KMS-11 (cell line): ENCODE data around the gene SP7.

Experiments
- H2AFZ ChIP-seq: fragments of 200-600 bp; sonication (generic); 2 replicates; pipeline ENCODE4 v1.6.1; 2016; ENCODE audit warnings: antibody characterized with exemption, mixed run types, low read depth
- H3K27ac ChIP-seq: fragments of 200-600 bp; sonication (generic); 2 replicates; pipeline ENCODE4 v1.6.1; 2016; ENCODE audit warnings: mild to moderate bottlenecking, mixed run types
- H3K27me3 ChIP-seq: fragments of 200-600 bp; sonication (generic); 2 replicates; pipeline ENCODE4 v1.6.1; 2017; ENCODE audit warnings: mild to moderate bottlenecking, low read depth, mixed run types, moderate library complexity; ENCODE audit not compliant: insufficient read depth
- H3K36me3 ChIP-seq: fragments of 200-600 bp; sonication (generic); 2 replicates; pipeline ENCODE4 v1.6.1; 2017; ENCODE audit warnings: mild to moderate bottlenecking, mixed run types; ENCODE audit not compliant: insufficient read depth
- H3K4me1 ChIP-seq: fragments of 200-600 bp; sonication (generic); 2 replicates; pipeline ENCODE4 v1.6.1; 2016; ENCODE audit warnings: mild to moderate bottlenecking, low read depth, mixed run types; ENCODE audit not compliant: poor library complexity, severe bottlenecking
- H3K4me2 ChIP-seq: fragments of 200-600 bp; sonication (generic); 2 replicates; pipeline ENCODE4 v1.7.0; 2016; ENCODE audit warnings: mild to moderate bottlenecking, mixed run types
- H3K4me3 ChIP-seq: fragments of 200-600 bp; sonication (generic); IDR thresholded peaks from 2 replicates; pipeline ENCODE4 v1.6.1; 2017; ENCODE audit warnings: low read depth, low read length, mixed read lengths; ENCODE audit not compliant: insufficient read depth
- H3K79me2 ChIP-seq: fragments of 200-600 bp; sonication (generic); 2 replicates; pipeline ENCODE4 v1.6.1; 2016; ENCODE audit warnings: low read depth, mixed run types; ENCODE audit not compliant: insufficient read depth
- H3K9ac ChIP-seq: fragments of 200-600 bp; sonication (generic); 2 replicates; pipeline ENCODE4 v1.6.1; 2016; ENCODE audit warnings: mild to moderate bottlenecking, mixed run types
- H4K20me1 ChIP-seq: fragments of 200-600 bp; sonication (generic); 2 replicates; pipeline ENCODE4 v1.6.1; 2016; ENCODE audit warnings: mild to moderate bottlenecking, mixed run types; ENCODE audit not compliant: insufficient read depth
- CTCF ChIP-seq: fragments of 200-600 bp; sonication (generic); conservative IDR thresholded peaks from 2 replicates; pipeline ENCODE4 v1.6.1; 2017; ENCODE audit warnings: low read depth, mild to moderate bottlenecking, antibody characterized with exemption, low read length, moderate library complexity, mixed read lengths

The SP7 gene

GRCh38 chr12:53344487-53344823, 8.3 kb upstream of the SP7 start:
- Histone ChIP-seq H3K36me3 (no peaks in the 10 kb centered on the region), H3K27me3 (no peaks in the 10 kb centered on the region; the same call in 1 of the 2 replicates), H3K27ac (no peak overlapping the region), H2AFZ (peak overlapping the region; percentile 100), H4K20me1 (no peaks in the 10 kb centered on the region), H3K4me3 (peak overlapping the region; percentile 33), H3K9ac (no peak overlapping the region; the same call in 1 of the 2 replicates), H3K4me1 (peaks cover 28% of the 10 kb centered on the region), H3K4me2 (peak overlapping the region; percentile 98), H3K79me2 (no peaks in the 10 kb centered on the region)
- TF ChIP-seq CTCF: no peak

GRCh38 chr12:53343969-53344368, 7.8 kb upstream of the SP7 start:
- H2AFZ ChIP-seq: peak overlapping the region; percentile 100; the same call in 1 of the 2 replicates
- no peak overlapping the region for H3K9ac ChIP-seq

GRCh38 chr12:53343449-53343848, 7.3 kb upstream of the SP7 start:
- H3K4me1 ChIP-seq: peaks cover 28% of the 10 kb centered on the region
- H3K9ac ChIP-seq: no peak overlapping the region
- no peak overlapping the region for H2AFZ ChIP-seq
- H3K27ac ChIP-seq: no peak overlapping the region
- H3K79me2 ChIP-seq: no peaks in the 10 kb centered on the region
- no peak for TF ChIP-seq CTCF
- no peak overlapping the region for H3K4me3 ChIP-seq
- H3K27me3 ChIP-seq: no peaks in the 10 kb centered on the region; the same call in 1 of the 2 replicates
- no peaks in the 10 kb centered on the region for H4K20me1 ChIP-seq
- no peak overlapping the region for H3K4me2 ChIP-seq
- no peaks in the 10 kb centered on the region for H3K36me3 ChIP-seq

More at GRCh38 chr12:53343969-53344368, 7.8 kb upstream of the SP7 start:
- peak overlapping the region; percentile 98 for H3K4me2 ChIP-seq
- H3K27me3 ChIP-seq: no peaks in the 10 kb centered on the region; the same call in 1 of the 2 replicates
- H3K79me2 ChIP-seq: no peaks in the 10 kb centered on the region
- peaks cover 28% of the 10 kb centered on the region for H3K4me1 ChIP-seq
- no peaks in the 10 kb centered on the region for H4K20me1 ChIP-seq
- H3K27ac ChIP-seq: no peak overlapping the region
- TF ChIP-seq CTCF: no peak
- H3K36me3 ChIP-seq: no peaks in the 10 kb centered on the region
- no peak overlapping the region for H3K4me3 ChIP-seq

- Histone ChIP-seq H3K4me1 (peaks cover 26% of the 10 kb centered on the region), H3K79me2 (no peaks in the 10 kb centered on the region), H3K9ac (no peak overlapping the region), H4K20me1 (no peaks in the 10 kb centered on the region), H3K4me3 (no peak overlapping the region), H3K27ac (no peak overlapping the region), H2AFZ (no peak overlapping the region), H3K36me3 (no peaks in the 10 kb centered on the region), H3K27me3 (peaks cover 8% of the 10 kb centered on the region; the same call in 1 of the 2 replicates), H3K4me2 (no peak overlapping the region)
- TF ChIP-seq CTCF: no peak
Measured at GRCh38 chr12:53340398-53340797, 4.2 kb upstream of the SP7 start.
